HepG2 (cell line): Measurements from ENCODE around the gene SSBP2. TPM values are rescaled to one million over a fixed set of nuclear protein-coding genes. Genes with fewer than 3 reads are reported as not detected.

ENCODE experiments used
- ATAC-seq: fragments of 200-7000 bp; cut with Tn5 transposase; 3 replicates; pipeline ENCODE4 v1.9.1; 2020; ENCODE audit warnings: mild to moderate bottlenecking, moderate library complexity
- BruUV-seq: library from RNA; stranded (reverse); fragments of 400-500 nt; replicated peaks from 2 replicates; lab custom pipeline; 2021; lab: Mats Ljungman, UMichigan
- CTCF ChIA-PET: fragments of 300-600 bp; formaldehyde crosslinking; extraction: SDS; loops from one replicate; lab custom pipeline; 2021; ENCODE audit warnings: low total read pairs, inconsistent platforms, low intra/inter-chr PET ratio; lab: Yijun Ruan, JAX
- POLR2A ChIA-PET: fragments of 350-600 bp; sonication (Branson Sonifier 250); formaldehyde crosslinking; loops from one replicate; lab custom pipeline; 2020; ENCODE audit warnings: antibody characterized with exemption, inconsistent platforms; lab: Yijun Ruan, JAX
- DNase-seq: peaks from one replicate; pipeline ENCODE4 v3.0.0-alpha.2; 2015; ENCODE audit warnings: low spot score
- FAIRE-seq: peaks from 3 replicates; lab custom pipeline; 2011; peaks lifted over from hg19 to GRCh38; lab: Jason Lieb, UNC
- H2AFZ ChIP-seq: one replicate; pipeline ENCODE4 v1.6.1; 2011; ENCODE audit warnings: low read length, inconsistent platforms
- H3K27ac ChIP-seq: fragments of 300-600 bp; 3 replicates; pipeline ENCODE4 v1.8.0; 2011; ENCODE audit warnings: mixed run types, mild to moderate bottlenecking, mixed read lengths, low read length, inconsistent platforms; ENCODE audit not compliant: insufficient read depth; ENCODE audit errors: extremely low read length
- H3K27me3 ChIP-seq, 2 experiments: fragments of 200-600 bp in 1 of 2; 2 replicates in 1 of 2; 3 replicates in 1 of 2; pipeline versions ENCODE4 v1.6.0 to v1.8.0; 2011; ENCODE audit warnings: low read length in 2 of 2, mild to moderate bottlenecking in 2 of 2, moderate library complexity in 2 of 2, inconsistent platforms in 1 of 2; ENCODE audit not compliant: insufficient read depth in 2 of 2, control insufficient read depth in 1 of 2
- H3K36me3 ChIP-seq, 2 experiments: fragments of 200-600 bp in 1 of 2; replicated peaks in 1 of 2; 2 replicates in 1 of 2; 3 replicates in 1 of 2; pipeline versions ENCODE4 v1.5.1 to v1.8.0; 2011; ENCODE audit warnings: low read length in 2 of 2, inconsistent platforms in 1 of 2; ENCODE audit not compliant: insufficient read depth in 2 of 2, control insufficient read depth in 1 of 2
- H3K4me1 ChIP-seq: 2 replicates; pipeline ENCODE4 v1.5.1; 2012; ENCODE audit warnings: low read length, inconsistent platforms; ENCODE audit not compliant: insufficient read depth
- H3K4me2 ChIP-seq: 2 replicates; pipeline ENCODE4 v1.6.0; 2011; ENCODE audit warnings: low read depth, low read length, inconsistent platforms
- H3K4me3 ChIP-seq, 3 experiments: fragments of 200-600 bp in 1 of 3; sonication (generic), shearing (Covaris generic) in 1 of 3; replicated peaks in 1 of 3; 2 replicates each; pipeline ENCODE4 v1.5.1; 2011 to 2016; ENCODE audit warnings: low read length in 3 of 3, inconsistent platforms in 2 of 3, low read depth in 2 of 3, mild to moderate bottlenecking in 2 of 3, control low read depth in 1 of 3, mixed read lengths in 1 of 3; ENCODE audit not compliant: insufficient read depth in 1 of 3
- H3K79me2 ChIP-seq: one replicate; pipeline ENCODE4 v1.6.1; 2011; ENCODE audit warnings: low read length, inconsistent platforms; ENCODE audit not compliant: insufficient read depth
- H3K9ac ChIP-seq: 2 replicates; pipeline ENCODE4 v1.6.0; 2011; ENCODE audit warnings: mild to moderate bottlenecking, low read depth, low read length, inconsistent platforms; ENCODE audit not compliant: insufficient read depth
- H3K9me3 ChIP-seq: 2 replicates; pipeline ENCODE4 v1.5.1; 2012; ENCODE audit warnings: mild to moderate bottlenecking, low read length
- H4K20me1 ChIP-seq: 2 replicates; pipeline ENCODE4 v1.6.0; 2011; ENCODE audit warnings: inconsistent platforms, mild to moderate bottlenecking, low read length, moderate library complexity; ENCODE audit not compliant: insufficient read depth
- ATF3 ChIP-seq: sonication (generic); formaldehyde crosslinking; IDR thresholded peaks from 2 replicates; pipeline ENCODE4 v1.4.0; 2020; ENCODE audit warnings: missing genetic modification reagents
- PAX8 ChIP-seq: sonication (generic); formaldehyde crosslinking; IDR thresholded peaks from 2 replicates; pipeline ENCODE4 v1.8.0; 2022; ENCODE audit warnings: mild to moderate bottlenecking, missing genetic modification reagents, borderline replicate concordance
- PHF8 ChIP-seq: sonication (generic); formaldehyde crosslinking; IDR thresholded peaks from 2 replicates; pipeline ENCODE4 v1.5.0; 2020; ENCODE audit warnings: missing genetic modification reagents
- SAP130 ChIP-seq: IDR thresholded peaks from 2 replicates; pipeline ENCODE4 v1.6.1; 2016; ENCODE audit warnings: low read depth
- STAT5B ChIP-seq: sonication (generic); formaldehyde crosslinking; IDR thresholded peaks from 2 replicates; pipeline ENCODE4 v1.4.0; 2020; ENCODE audit warnings: missing genetic modification reagents
- ZC3H4 ChIP-seq: sonication (generic); formaldehyde crosslinking; IDR thresholded peaks from 2 replicates; pipeline ENCODE4 v1.4.0; 2020; ENCODE audit warnings: missing genetic modification reagents, borderline replicate concordance
- ZNF138 ChIP-seq: sonication (generic); formaldehyde crosslinking; IDR thresholded peaks from 2 replicates; pipeline ENCODE4 v1.5.0; 2020; ENCODE audit warnings: mild to moderate bottlenecking, low read depth, missing genetic modification reagents
- ZNF75D ChIP-seq: sonication (generic); formaldehyde crosslinking; IDR thresholded peaks from 2 replicates; pipeline ENCODE4 v1.8.1; 2023; ENCODE audit warnings: missing genetic modification reagents, mild to moderate bottlenecking, borderline replicate concordance
- WGBS: methylation state at CpG from one replicate; pipeline ENCODE4 v1.1.6; 2017; ENCODE audit warnings: low lambda C conversion rate; 5-methylcytosine and 5-hydroxymethylcytosine counted together
- in situ Hi-C: cut with HindIII; loops from 2 replicates; pipeline ENCODE4 v1.10.0; 2017; ENCODE audit warnings: low pct_unique_long_range_greater_than_20kb; ENCODE audit not compliant: extremely low pct_ligation_motif_present
- intact Hi-C: fragments of 100-400 bp; cut with micrococcal nuclease; formaldehyde crosslinking; loops from one replicate; pipeline ENCODE4 v1.10.0; 2022; ENCODE audit not compliant: unreplicated experiment
- polyA plus RNA-seq, 8 experiments: library from polyadenylated mRNA; depleted of rRNA in 3 of 8; stranded (reverse) in 7 of 8; unstranded in 1 of 8; fragments of >200 nt; fragmentation: Illumina TruSeq in 4 of 8; extraction: Trizol in 4 of 8; gene quantifications; 2 replicates each; pipeline versions ENCODE4 v1.2.1 to v1.2.3, GENCODE V29; 2011 to 2016; ENCODE audit warnings: low read depth in 4 of 8, missing spikeins in 1 of 8, mixed read lengths in 1 of 8; ENCODE audit not compliant: insufficient read depth in 1 of 8
- total RNA-seq, 5 experiments: library from RNA; depleted of rRNA; stranded (reverse); fragments of >200 nt; fragmentation: Illumina TruSeq; extraction: Trizol; gene quantifications; 2 replicates each; pipeline ENCODE4 v1.2.3, GENCODE V29; 2016; ENCODE audit warnings: low read depth in 1 of 5
- TF ChIP-seq, protein P1 (sequence below): sonication (generic); formaldehyde crosslinking; IDR thresholded peaks from 2 replicates; pipeline ENCODE4 v1.5.0; 2020; ENCODE audit warnings: mild to moderate bottlenecking, missing genetic modification reagents

The SSBP2 gene
- total and polyA plus RNA-seq, 2 of the 13 experiments (the other 11 are each of a cell fraction or from before 2014, with no cell fraction given): 0.16 TPM; not detected in 1

- Histone ChIP-seq H3K36me3 (no peaks in the 10 kb centered on the region), H3K9me3 (no peaks in the 10 kb centered on the region), H2AFZ (no peak overlapping the region), H3K27ac (no peak overlapping the region), H3K9ac (no peak overlapping the region), H3K4me3 (no peak overlapping the region), H3K79me2 (no peaks in the 10 kb centered on the region), H4K20me1 (no peaks in the 10 kb centered on the region), H3K4me2 (no peak overlapping the region), H3K27me3 (no peaks in the 10 kb centered on the region), H3K4me1 (no peaks in the 10 kb centered on the region)
- in situ Hi-C loops: no loop called here
- FAIRE-seq (no peak), DNase-seq (no peak), ATAC-seq (no peak)
- BruUV-seq: no TSS peak
- POLR2A ChIA-PET: no interaction called here
- TF ChIP-seq ATF3 (CRISPR knock-in tag): no peak
- TF ChIP-seq PHF8: no peak
- no peak for TF ChIP-seq SAP130
- TF ChIP-seq, protein P1, sequence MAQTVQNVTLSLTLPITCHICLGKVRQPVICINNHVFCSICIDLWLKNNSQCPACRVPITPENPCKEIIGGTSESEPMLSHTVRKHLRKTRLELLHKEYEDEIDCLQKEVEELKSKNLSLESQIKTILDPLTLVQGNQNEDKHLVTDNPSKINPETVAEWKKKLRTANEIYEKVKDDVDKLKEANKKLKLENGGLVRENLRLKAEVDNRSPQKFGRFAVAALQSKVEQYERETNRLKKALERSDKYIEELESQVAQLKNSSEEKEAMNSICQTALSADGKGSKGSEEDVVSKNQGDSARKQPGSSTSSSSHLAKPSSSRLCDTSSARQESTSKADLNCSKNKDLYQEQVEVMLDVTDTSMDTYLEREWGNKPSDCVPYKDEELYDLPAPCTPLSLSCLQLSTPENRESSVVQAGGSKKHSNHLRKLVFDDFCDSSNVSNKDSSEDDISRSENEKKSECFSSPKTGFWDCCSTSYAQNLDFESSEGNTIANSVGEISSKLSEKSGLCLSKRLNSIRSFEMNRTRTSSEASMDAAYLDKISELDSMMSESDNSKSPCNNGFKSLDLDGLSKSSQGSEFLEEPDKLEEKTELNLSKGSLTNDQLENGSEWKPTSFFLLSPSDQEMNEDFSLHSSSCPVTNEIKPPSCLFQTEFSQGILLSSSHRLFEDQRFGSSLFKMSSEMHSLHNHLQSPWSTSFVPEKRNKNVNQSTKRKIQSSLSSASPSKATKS (CRISPR knock-in tag): no peak
- no peak for TF ChIP-seq STAT5B (CRISPR knock-in tag)
- TF ChIP-seq ZC3H4 (CRISPR knock-in tag): no peak
- no peak for TF ChIP-seq ZNF75D
- TF ChIP-seq ZNF138 (CRISPR knock-in tag): no peak
- no peak for TF ChIP-seq PAX8
- CTCF ChIA-PET: no interaction called here
- 0% methylated on average over 1 of the region's 1 CpG for WGBS
- intact Hi-C loops: no loop called here
Observed at GRCh38 chr5:81726297-81726696, 24.6 kb downstream of the SSBP2 start.
